ENCODE results near the gene CCDC85C. TPM values are rescaled to one million over a fixed set of nuclear protein-coding genes. Genes with fewer than 3 reads are reported as not detected.

Gene CCDC85C
- total and polyA plus RNA-seq, 10 of the 15 experiments (the other 5 are each of a cell fraction or from before 2014, with no cell fraction given), result 0.03 to 3.6 (median 1.1) TPM

DNA sequence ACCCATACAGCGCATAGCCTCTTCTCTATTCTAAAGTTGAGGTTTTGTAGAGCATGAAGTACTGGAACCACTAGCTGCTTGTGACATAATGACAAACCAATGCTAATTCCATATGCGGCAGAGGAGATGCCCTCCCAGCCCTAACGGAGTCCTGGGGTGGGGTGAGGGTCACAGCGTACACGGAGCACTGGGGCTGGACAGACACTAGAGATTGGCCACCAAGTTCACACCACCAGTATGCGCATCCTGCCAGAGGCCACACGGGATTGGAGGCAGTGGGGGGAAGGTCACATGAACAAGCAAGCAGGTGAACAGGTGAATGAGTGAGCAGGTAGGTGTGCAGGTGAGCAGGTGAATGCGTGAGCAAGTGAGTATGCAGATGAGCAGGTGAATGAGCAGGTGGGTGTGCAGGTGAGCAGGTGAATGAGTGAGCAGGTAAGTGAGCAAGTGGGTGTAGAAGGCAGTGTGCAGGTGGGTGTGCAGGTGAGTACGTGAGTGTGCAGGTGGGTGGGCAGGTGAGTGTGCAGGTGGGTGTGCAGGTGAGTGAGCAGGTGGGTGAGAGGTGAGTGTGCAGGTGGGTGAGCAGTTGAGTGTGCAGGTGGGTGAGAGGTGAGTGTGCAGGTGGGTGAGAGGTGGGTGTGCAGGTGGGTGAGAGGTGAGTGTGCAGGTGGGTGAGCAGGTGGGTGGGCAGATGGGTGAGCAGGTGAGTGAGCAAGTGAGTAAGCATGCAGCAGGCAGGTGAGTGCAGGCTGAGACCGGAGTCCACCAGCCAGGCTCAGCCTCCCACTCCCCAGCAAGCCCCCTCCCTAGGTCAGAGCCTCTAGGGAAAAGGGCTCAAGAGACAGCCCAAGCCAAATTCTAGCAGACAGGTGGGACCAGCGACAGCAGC, 52.7 kb downstream of the CCDC85C start:
- CTCF ChIA-PET, result no interaction called here

More for the DNA sequence above, 52.7 kb downstream of the CCDC85C start:
- Histone ChIP-seq H3K4me1 (ENCODE audit: control insufficient read depth, insufficient read depth, low read length) (0 out of 2 replicates have a peak, but pooled peaks cover 2% of the 10 kb centered on the region), H3K9me3 (replicated peaks; ENCODE audit: control insufficient read depth, insufficient read depth, low read length) (no peaks in the 10 kb centered on the region), H3K36me3 (ENCODE audit: control insufficient read depth in 2 of 2, insufficient read depth in 2 of 2, low read length in 1 of 2) (no peaks in the 10 kb centered on the region), H3K79me2 (ENCODE audit: control insufficient read depth, insufficient read depth, low read length) (no peaks in the 10 kb centered on the region), H3K4me2 (ENCODE audit: control insufficient read depth, insufficient read depth) (no peak overlapping the region), H3K27ac (ENCODE audit: control insufficient read depth, insufficient read depth) (no peak overlapping the region), H2AFZ (ENCODE audit: control insufficient read depth, low read depth, low read length) (no peak overlapping the region), H4K20me1 (ENCODE audit: control insufficient read depth, insufficient read depth) (no peaks in the 10 kb centered on the region), H3K4me3 (no peak overlapping the region), H3K9ac (ENCODE audit: control insufficient read depth, insufficient read depth, low read length) (no peak overlapping the region), H3K27me3 (replicated peaks in 1 of 2; ENCODE audit: control insufficient read depth in 2 of 2, insufficient read depth in 2 of 2, low read length in 1 of 2) (no peaks in the 10 kb centered on the region)
- POLR2A ChIA-PET, result no interaction called here
- WGBS (ENCODE audit: insufficient coverage, insufficient replicate concordance, low lambda C conversion rate, missing lambda C conversion rate), result 55% methylated on average over 11 of the region's 11 CpGs
- SMC1A ChIA-PET (ENCODE audit: uncharacterized antibody, unreplicated experiment), result no interaction called here
- in situ Hi-C loops (cut with MboI) (no loop called here), intact Hi-C loops (cut with micrococcal nuclease; ENCODE audit: unreplicated experiment) (no loop called here)
- TF ChIP-seq SMARCA5 (IDR thresholded peaks at IDR 0.05), result no peak
- TF ChIP-seq, protein P1, sequence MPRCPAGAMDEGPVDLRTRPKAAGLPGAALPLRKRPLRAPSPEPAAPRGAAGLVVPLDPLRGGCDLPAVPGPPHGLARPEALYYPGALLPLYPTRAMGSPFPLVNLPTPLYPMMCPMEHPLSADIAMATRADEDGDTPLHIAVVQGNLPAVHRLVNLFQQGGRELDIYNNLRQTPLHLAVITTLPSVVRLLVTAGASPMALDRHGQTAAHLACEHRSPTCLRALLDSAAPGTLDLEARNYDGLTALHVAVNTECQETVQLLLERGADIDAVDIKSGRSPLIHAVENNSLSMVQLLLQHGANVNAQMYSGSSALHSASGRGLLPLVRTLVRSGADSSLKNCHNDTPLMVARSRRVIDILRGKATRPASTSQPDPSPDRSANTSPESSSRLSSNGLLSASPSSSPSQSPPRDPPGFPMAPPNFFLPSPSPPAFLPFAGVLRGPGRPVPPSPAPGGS (IDR thresholded peaks at IDR 0.05; ENCODE audit: borderline replicate concordance, insufficient read depth, low read depth, low read length, poor library complexity, severe bottlenecking), result no peak
- no peak for TF ChIP-seq CREB1 (IDR thresholded peaks at IDR 0.05; ENCODE audit: low read depth)
- no peak for TF ChIP-seq IKZF2 (IDR thresholded peaks at IDR 0.05)
- no peak for TF ChIP-seq EED (IDR thresholded peaks at IDR 0.05; ENCODE audit: low read depth)
- no peak for TF ChIP-seq NRF1 (conservative IDR thresholded peaks at IDR 0.05; ENCODE audit: low read depth, low read length)
- no peak for TF ChIP-seq STAT1 (conservative IDR thresholded peaks at IDR 0.05)
- TF ChIP-seq, protein P2, sequence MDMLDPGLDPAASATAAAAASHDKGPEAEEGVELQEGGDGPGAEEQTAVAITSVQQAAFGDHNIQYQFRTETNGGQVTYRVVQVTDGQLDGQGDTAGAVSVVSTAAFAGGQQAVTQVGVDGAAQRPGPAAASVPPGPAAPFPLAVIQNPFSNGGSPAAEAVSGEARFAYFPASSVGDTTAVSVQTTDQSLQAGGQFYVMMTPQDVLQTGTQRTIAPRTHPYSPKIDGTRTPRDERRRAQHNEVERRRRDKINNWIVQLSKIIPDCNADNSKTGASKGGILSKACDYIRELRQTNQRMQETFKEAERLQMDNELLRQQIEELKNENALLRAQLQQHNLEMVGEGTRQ (IDR thresholded peaks at IDR 0.05; ENCODE audit: borderline replicate concordance, low read depth, low read length), result no peak
- no peak for TF ChIP-seq ETV6 (conservative IDR thresholded peaks at IDR 0.05 in 1 of 2, IDR thresholded peaks at IDR 0.05 in 1 of 2; ENCODE audit: borderline replicate concordance in 1 of 2, low read depth in 1 of 2)
- TF ChIP-seq, protein P3, sequence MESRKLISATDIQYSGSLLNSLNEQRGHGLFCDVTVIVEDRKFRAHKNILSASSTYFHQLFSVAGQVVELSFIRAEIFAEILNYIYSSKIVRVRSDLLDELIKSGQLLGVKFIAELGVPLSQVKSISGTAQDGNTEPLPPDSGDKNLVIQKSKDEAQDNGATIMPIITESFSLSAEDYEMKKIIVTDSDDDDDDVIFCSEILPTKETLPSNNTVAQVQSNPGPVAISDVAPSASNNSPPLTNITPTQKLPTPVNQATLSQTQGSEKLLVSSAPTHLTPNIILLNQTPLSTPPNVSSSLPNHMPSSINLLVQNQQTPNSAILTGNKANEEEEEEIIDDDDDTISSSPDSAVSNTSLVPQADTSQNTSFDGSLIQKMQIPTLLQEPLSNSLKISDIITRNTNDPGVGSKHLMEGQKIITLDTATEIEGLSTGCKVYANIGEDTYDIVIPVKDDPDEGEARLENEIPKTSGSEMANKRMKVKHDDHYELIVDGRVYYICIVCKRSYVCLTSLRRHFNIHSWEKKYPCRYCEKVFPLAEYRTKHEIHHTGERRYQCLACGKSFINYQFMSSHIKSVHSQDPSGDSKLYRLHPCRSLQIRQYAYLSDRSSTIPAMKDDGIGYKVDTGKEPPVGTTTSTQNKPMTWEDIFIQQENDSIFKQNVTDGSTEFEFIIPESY (IDR thresholded peaks at IDR 0.05), result no peak
- TF ChIP-seq TBL1XR1 (IDR thresholded peaks at IDR 0.05; ENCODE audit: low read depth, low read length), result no peak
- TF ChIP-seq NR2F1 (conservative IDR thresholded peaks at IDR 0.05), result no peak
- no peak for TF ChIP-seq SIN3A (IDR thresholded peaks at IDR 0.05; ENCODE audit: low read depth, low read length)
- RAD21 ChIA-PET (ENCODE audit: unreplicated experiment), result no interaction called here
- DNase-seq (ENCODE audit: low read depth, low spot score), result no peak
- BruUV-seq (replicated peaks), result no TSS peak
- FAIRE-seq, result no peak
- no peak for ATAC-seq

All from GM12878 (cell line).